PC-9 (cell line): Measurements from ENCODE around the gene TNC.

ENCODE experiments used
- CTCF ChIP-seq: fragments of 200-600 bp; sonication (generic); conservative IDR thresholded peaks from 2 replicates; pipeline ENCODE4 v1.6.1; 2017; ENCODE audit warnings: mixed run types, antibody characterized with exemption, mild to moderate bottlenecking, moderate library complexity
- EZH2 ChIP-seq: fragments of 200-600 bp; sonication (generic); IDR thresholded peaks from 2 replicates; pipeline ENCODE4 v1.8.0; 2017; ENCODE audit warnings: antibody characterized with exemption, low read depth

GRCh38 chr9:115042781-115043509 is 75.0 kb downstream of the TNC start:
- TF ChIP-seq CTCF (no peak), EZH2 (no peak)
